Activated T-helper 1 cell treated with anti-CD3 and anti-CD28 coated beads, Interleukin-12 subunit alpha, Interleukin-12 subunit beta, Interleukin-2, Interleukin-4 antibody, amounts not matched to agents 30 ng/mL and 10 ng/mL and 1 ng/mL, durations not matched to agents 14 hours and 24 hours and 36 hours (primary cell): ENCODE measurements around the gene ARL3. TPM values are rescaled to one million over a fixed set of nuclear protein-coding genes. Genes with fewer than 3 reads are reported as not detected.
A peak's percentile ranks its signal among the peaks of the same experiment; 100 is the strongest.
"Not testable (repeated sequence)": the region's sequence is repeated elsewhere in the genome, so short reads cannot be mapped to it uniquely, and the experiment has no call there.

Source experiments
- DNase-seq: peaks from one replicate; pipeline ENCODE4 v3.0.0; 2021; ENCODE audit warnings: low spot score
- H3K27ac Mint-ChIP-seq: one replicate; pipeline ENCODE4 v1.8.0; 2021; ENCODE audit warnings: mild to moderate bottlenecking, mixed read lengths
- H3K27me3 Mint-ChIP-seq: one replicate; pipeline ENCODE4 v1.8.0; 2022; ENCODE audit warnings: mild to moderate bottlenecking, moderate library complexity, mixed read lengths; ENCODE audit not compliant: insufficient read depth
- H3K36me3 Mint-ChIP-seq: one replicate; pipeline ENCODE4 v1.8.0; 2021; ENCODE audit warnings: low read depth, mixed read lengths
- H3K4me1 Mint-ChIP-seq: one replicate; pipeline ENCODE4 v1.8.0; 2021; ENCODE audit warnings: low read depth, mixed read lengths
- H3K4me3 Mint-ChIP-seq: one replicate; pipeline ENCODE4 v1.8.0; 2021; ENCODE audit warnings: mild to moderate bottlenecking, moderate library complexity, mixed read lengths
- H3K9me3 Mint-ChIP-seq: one replicate; pipeline ENCODE4 v1.8.0; 2021; ENCODE audit warnings: mixed read lengths
- intact Hi-C: fragments of 100-400 bp; cut with micrococcal nuclease; formaldehyde crosslinking; loops from one replicate; pipeline ENCODE4 v1.15.1; 2024
- total RNA-seq: library from RNA; stranded (reverse); gene quantifications from 2 replicates; pipeline ENCODE4 v1.2.3, GENCODE V29; 2022

Gene ARL3
- 6.6 and 6.8 TPM in 2 replicates for total RNA-seq

DNA sequence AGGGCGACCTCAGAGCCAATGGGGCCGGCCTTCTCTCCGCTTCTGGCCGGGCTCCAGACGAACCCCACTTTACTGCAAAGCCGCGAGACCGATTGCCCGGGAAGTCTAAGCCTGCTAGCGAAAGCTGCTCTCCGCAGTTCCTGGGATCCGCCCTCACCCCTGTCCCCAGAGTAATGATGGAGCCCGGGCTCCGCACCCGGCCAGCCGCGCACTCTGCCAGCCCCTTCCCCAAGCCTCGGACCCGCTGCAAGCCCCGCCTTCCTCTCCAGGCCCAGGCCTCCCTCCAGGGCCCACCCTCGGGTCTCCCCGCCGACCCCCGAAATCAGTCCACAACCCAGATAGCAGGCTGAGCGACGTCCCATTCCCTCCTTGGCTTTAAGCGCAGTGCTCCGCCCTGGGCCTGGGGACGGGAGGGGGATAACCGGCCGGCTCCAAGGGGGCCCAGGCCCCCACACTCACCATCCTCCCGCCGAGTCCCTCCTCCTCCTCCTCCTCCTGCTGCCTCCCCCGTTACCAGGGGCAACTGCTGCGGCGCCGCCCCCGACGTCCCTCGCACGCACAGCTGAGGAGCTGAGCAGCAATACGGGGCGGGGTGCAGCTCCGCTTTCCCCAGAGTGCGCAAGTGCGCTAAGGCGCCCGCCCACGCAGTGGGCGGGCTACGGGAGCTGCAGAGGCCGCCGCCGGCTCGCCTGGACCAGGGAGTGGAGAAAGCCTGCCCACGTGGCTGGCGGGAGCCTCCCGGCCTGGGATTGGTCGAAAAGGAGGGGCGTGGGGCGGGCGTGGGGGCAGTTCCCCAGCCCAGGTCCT is at the start of gene ARL3:
Gene ARL3 (minus strand): TSS at position 584 of the 807 bp plus-strand sequence. CDS start 122 bp downstream, at position 462.
- DNase-seq: peak; percentile 95
- Mint-ChIP-seq H3K36me3 (peaks cover 8% of the 10 kb centered on the region), H3K4me3 (peak within 1 kb of the TSS; percentile 88), H3K27me3 (no peaks in the 10 kb centered on the region), H3K4me1 (peaks cover 52% of the 10 kb centered on the region), H3K27ac (peak within 1 kb of the TSS; percentile 91), H3K9me3 (no peaks in the 10 kb centered on the region)
- intact Hi-C loops: loop anchor here (1.0 to 10.0 kb wide), 16 partner anchors 9 to 1201 kb away; partner anchors contain the start of genes ACTR1A, ARMH3, BORCS7 and CNNM2

- no peak for DNase-seq
- Mint-ChIP-seq H3K27me3 (no peaks in the 10 kb centered on the region), H3K4me1 (peaks cover 29% of the 10 kb centered on the region), H3K27ac (no peak overlapping the region), H3K36me3 (peaks cover 25% of the 10 kb centered on the region), H3K4me3 (no peak overlapping the region), H3K9me3 (no peaks in the 10 kb centered on the region)
- intact Hi-C loops: no loop called here
These were observed 48.9 kb upstream of the ARL3 start for GRCh38 chr10:102763037-102763607.

DNA sequence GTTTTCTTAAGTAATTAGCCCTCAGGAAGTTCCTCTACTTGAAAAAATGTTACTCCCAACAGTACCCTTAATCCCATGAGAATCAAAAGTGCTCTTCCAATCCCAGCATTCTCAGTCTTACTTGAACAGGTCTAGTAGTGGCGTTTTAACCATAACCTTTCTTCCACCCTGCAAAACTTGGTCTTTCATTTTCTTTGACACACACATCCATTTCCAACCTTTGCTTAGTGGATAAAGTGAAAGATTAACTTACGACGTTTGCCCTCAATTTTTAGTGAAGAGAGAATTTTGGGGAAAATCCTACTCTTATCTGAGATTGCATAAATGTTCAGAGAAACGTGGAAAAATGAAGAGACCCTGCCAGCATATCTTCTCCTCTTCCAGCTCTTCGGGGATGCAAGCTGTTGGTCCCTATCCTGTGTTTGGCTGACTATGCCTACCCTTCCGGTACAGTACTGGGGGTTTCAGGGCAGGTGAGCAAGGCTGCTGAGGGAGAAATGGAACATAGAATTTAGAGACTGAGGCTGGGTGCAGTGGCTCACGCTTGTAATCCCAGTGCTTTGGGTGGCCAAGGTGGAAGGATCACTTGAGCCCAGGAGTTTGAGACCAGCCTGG is 48.3 kb upstream of the ARL3 start:
- DNase-seq: no peak
- H3K4me3 Mint-ChIP-seq: no peak overlapping the region
- no peaks in the 10 kb centered on the region for H3K27me3 Mint-ChIP-seq
- H3K9me3 Mint-ChIP-seq: no peaks in the 10 kb centered on the region
- intact Hi-C loops: no loop called here
- H3K36me3 Mint-ChIP-seq: peaks cover 25% of the 10 kb centered on the region
- no peak overlapping the region for H3K27ac Mint-ChIP-seq
- peaks cover 25% of the 10 kb centered on the region for H3K4me1 Mint-ChIP-seq

DNA sequence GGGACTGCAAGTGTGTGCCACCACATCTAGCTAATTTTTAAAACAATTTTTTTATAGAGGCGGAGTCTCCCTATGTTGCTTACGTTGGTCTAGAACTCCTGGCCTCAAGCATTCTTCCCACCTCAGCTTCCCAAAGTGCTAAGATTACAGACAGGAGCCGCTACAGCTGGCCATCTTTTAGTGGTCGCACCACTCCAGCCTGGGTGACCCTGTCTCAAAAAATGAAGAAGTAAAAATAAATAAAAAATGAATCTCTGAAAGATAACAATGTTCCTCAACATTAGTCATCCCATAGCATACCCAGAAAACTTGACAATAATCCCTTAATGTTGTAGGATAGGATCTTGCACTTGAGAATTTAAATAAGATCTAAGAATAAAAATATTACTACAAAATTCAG is 47.8 kb upstream of the ARL3 start:
- no peaks in the 10 kb centered on the region for H3K9me3 Mint-ChIP-seq
- DNase-seq: no peak
- no peak overlapping the region for H3K4me3 Mint-ChIP-seq
- no peak overlapping the region for H3K27ac Mint-ChIP-seq
- peaks cover 26% of the 10 kb centered on the region for H3K36me3 Mint-ChIP-seq
- H3K4me1 Mint-ChIP-seq: peaks cover 20% of the 10 kb centered on the region
- no peaks in the 10 kb centered on the region for H3K27me3 Mint-ChIP-seq
- intact Hi-C loops: no loop called here

- no peak for DNase-seq
- no peak overlapping the region for H3K4me3 Mint-ChIP-seq
- peaks cover 15% of the 10 kb centered on the region for H3K4me1 Mint-ChIP-seq
- peaks cover 20% of the 10 kb centered on the region for H3K36me3 Mint-ChIP-seq
- H3K27me3 Mint-ChIP-seq: no peaks in the 10 kb centered on the region
- no peak overlapping the region for H3K27ac Mint-ChIP-seq
- intact Hi-C loops: no loop called here
- H3K9me3 Mint-ChIP-seq: no peaks in the 10 kb centered on the region
These were observed 45.5 kb upstream of the ARL3 start for GRCh38 chr10:102759497-102760210.

DNA sequence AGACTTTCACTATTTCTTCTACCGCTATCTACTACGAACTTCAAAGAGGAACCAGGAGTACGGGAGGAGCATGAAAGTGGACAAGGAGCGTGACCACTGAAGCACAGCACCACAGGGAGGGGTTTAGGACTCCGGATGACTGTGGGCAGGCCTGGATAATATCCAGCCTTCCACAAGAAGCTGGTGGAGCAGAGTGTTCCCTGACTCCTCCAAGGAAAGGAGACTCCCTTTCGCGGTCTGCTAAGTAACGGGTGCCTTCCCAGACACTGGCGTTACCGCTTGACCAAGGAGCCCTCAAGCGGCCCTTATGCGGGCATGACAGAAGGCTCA is 44.7 kb upstream of the ARL3 start:
- H3K4me1 Mint-ChIP-seq, H3K9me3 Mint-ChIP-seq, H3K27me3 Mint-ChIP-seq, DNase-seq, H3K4me3 Mint-ChIP-seq, intact Hi-C loops, H3K27ac Mint-ChIP-seq: not testable (repeated sequence)
- H3K36me3 Mint-ChIP-seq: peaks cover 14% of the 10 kb centered on the region

DNA sequence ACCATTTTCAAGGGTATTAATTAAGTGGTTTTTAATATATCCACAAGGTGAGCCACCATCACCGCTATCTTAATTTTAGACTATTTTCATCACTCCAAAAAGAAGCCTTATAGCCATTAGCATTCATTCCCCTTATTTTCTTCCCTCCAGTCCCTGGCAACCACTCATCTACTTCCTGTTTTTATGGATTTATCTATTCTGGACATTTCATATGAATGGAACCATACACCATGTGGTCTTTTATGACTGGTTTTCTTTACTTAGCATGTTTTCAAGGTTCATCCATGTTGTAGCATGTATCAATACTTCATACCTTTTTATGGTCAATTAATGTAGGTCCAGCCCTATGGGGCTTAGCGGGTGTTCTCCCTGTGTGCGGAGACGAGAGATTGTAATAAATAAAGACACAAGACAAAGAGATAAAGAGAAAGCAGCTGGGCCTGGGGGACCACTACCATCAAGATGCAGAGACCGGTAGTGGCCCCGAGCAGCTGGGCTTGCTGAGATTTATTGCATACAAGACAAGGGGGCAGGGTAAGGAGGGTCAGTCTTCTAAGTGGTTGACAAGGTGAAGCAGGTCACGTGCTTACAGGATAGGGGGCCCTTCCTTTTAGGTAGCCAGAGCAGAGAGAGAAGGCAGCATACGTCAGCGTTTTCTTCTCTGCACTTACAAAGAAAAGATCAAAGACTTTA is 44.2 kb upstream of the ARL3 start:
- no peaks in the 10 kb centered on the region for H3K9me3 Mint-ChIP-seq
- no peak overlapping the region for H3K4me3 Mint-ChIP-seq
- peaks cover 13% of the 10 kb centered on the region for H3K36me3 Mint-ChIP-seq
- H3K27me3 Mint-ChIP-seq: no peaks in the 10 kb centered on the region
- H3K4me1 Mint-ChIP-seq: peaks cover 13% of the 10 kb centered on the region
- H3K27ac Mint-ChIP-seq: no peak overlapping the region
- intact Hi-C loops: no loop called here
- no peak for DNase-seq

DNA sequence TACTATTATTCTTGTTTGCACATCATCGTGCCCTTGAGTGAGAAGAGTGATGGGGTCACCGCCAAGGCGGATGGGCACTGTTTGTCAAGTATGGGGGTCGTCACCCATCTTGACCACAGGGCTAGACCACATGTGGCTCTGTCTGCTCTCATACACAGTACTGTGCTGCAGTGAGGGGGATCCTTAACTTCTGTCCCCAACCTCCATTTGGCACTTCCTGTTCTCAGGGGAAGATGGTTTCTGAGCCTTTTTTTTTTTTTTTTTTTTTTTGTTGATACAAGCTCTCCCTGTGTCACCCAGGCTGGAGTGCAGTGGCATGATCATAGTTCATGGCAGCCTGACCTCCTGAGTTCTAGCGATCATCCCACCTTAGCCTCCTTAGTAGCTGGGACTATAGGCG is 43.1 kb upstream of the ARL3 start:
- DNase-seq: no peak
- no peaks in the 10 kb centered on the region for H3K27me3 Mint-ChIP-seq
- no peaks in the 10 kb centered on the region for H3K9me3 Mint-ChIP-seq
- no peak overlapping the region for H3K27ac Mint-ChIP-seq
- peaks cover 24% of the 10 kb centered on the region for H3K4me1 Mint-ChIP-seq
- H3K4me3 Mint-ChIP-seq: no peak overlapping the region
- peaks cover 9% of the 10 kb centered on the region for H3K36me3 Mint-ChIP-seq
- intact Hi-C loops: no loop called here

DNA sequence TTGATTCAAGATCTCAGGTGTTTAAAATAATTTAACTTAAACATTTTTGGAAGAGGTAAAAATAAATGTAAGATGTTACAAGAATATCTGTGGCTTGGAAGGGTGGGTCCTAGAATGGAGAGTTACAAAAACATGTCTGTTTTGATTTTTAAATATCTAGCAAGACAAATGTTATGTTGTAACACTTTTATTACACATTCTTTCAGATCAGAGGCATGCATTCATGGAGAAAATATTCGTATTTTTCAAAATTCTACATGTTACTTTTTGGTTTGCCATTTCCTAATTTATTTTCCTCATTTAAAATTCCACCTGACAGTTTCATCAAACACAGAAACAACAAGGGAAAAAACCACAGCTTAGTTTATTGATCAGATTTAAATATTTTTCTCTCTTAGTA is 39.5 kb upstream of the ARL3 start:
- DNase-seq: no peak
- Mint-ChIP-seq H3K27me3 (no peaks in the 10 kb centered on the region), H3K36me3 (peaks cover 10% of the 10 kb centered on the region), H3K9me3 (no peaks in the 10 kb centered on the region), H3K27ac (no peak overlapping the region), H3K4me3 (no peak overlapping the region), H3K4me1 (peaks cover 29% of the 10 kb centered on the region)
- intact Hi-C loops: no loop called here

- intact Hi-C loops: no loop called here
- DNase-seq: no peak
- no peak overlapping the region for H3K27ac Mint-ChIP-seq
- H3K36me3 Mint-ChIP-seq: peaks cover 8% of the 10 kb centered on the region
- H3K9me3 Mint-ChIP-seq: no peaks in the 10 kb centered on the region
- H3K4me1 Mint-ChIP-seq: peaks cover 29% of the 10 kb centered on the region
- H3K4me3 Mint-ChIP-seq: no peak overlapping the region
- H3K27me3 Mint-ChIP-seq: no peaks in the 10 kb centered on the region
These were observed 38.9 kb upstream of the ARL3 start for GRCh38 chr10:102752934-102753664.

DNA sequence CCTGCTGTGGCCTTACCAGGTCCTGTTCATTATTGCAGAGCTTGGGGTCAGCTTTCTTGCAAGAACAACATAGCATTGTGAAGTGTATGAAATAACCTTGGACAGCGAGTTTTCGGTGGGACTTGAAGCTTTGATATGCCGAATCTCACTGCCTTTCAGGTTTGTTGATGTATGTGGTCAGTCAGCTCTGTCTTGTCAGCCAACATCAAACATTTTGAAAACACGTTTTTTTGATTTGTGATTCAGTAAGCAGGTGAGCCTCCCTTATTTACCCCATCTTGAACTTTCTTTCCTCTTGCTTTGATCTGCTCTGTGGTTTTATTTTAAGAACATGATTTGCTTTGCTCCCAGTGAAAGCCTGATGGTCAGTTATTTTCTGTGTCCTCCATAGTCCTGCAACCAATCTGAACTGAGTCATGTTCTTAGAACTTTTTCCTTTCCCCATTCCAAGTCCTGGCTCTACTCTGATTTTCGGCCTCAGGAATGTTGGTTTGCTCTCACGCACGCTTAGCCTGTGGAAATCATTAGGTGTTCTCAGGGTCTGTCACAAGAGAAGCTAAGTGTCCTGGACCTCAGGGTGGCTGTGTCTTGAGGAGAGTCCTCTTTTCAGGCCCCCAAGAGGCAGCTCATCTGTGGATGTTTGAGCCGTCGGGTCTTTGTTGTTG is 38.2 kb upstream of the ARL3 start:
- H3K36me3 Mint-ChIP-seq: peaks cover 8% of the 10 kb centered on the region
- peaks cover 29% of the 10 kb centered on the region for H3K4me1 Mint-ChIP-seq
- no peaks in the 10 kb centered on the region for H3K27me3 Mint-ChIP-seq
- H3K27ac Mint-ChIP-seq: no peak overlapping the region
- H3K9me3 Mint-ChIP-seq: no peaks in the 10 kb centered on the region
- intact Hi-C loops: no loop called here
- no peak for DNase-seq
- H3K4me3 Mint-ChIP-seq: no peak overlapping the region
